CD4-positive, alpha-beta memory T cell (primary cell): Measurements from ENCODE around the gene RGSL1. TPM values are rescaled to one million over a fixed set of nuclear protein-coding genes. Genes with fewer than 3 reads are reported as not detected.

Experiments
- CTCF ChIA-PET: fragments of 350-600 bp; sonication (Branson Sonifier 250); formaldehyde crosslinking; loops from one replicate; lab custom pipeline; 2021; ENCODE audit warnings: inconsistent platforms; ENCODE audit not compliant: partially characterized antibody; lab: Charles Lee
- POLR2A ChIA-PET: fragments of 350-600 bp; sonication (Branson Sonifier 250); formaldehyde crosslinking; loops from one replicate; lab custom pipeline; 2021; ENCODE audit not compliant: partially characterized antibody; lab: Charles Lee
- DNase-seq, 5 donors: peaks; one replicate each; pipeline versions ENCODE4 v3.0.0 to v3.0.0-alpha.2; 2020 to 2022; ENCODE audit warnings: mixed read lengths in 1 of 5
- H3K27ac ChIP-seq: one replicate; pipeline ENCODE4 v1.7.0; 2013; ENCODE audit warnings: low read depth, low read length
- H3K27me3 ChIP-seq: 2 replicates; pipeline ENCODE4 v1.7.0; 2013; ENCODE audit warnings: mild to moderate bottlenecking, low read length, moderate library complexity; ENCODE audit not compliant: insufficient read depth
- H3K36me3 ChIP-seq: 2 replicates; pipeline ENCODE4 v1.7.0; 2013; ENCODE audit warnings: mild to moderate bottlenecking, low read length, moderate library complexity; ENCODE audit not compliant: insufficient read depth
- H3K4me1 ChIP-seq: 2 replicates; pipeline ENCODE4 v1.7.0; 2013; ENCODE audit warnings: mild to moderate bottlenecking, low read length, moderate library complexity; ENCODE audit not compliant: insufficient read depth
- H3K4me3 ChIP-seq, 2 donors: one replicate each; pipeline ENCODE4 v1.7.0; 2013; ENCODE audit warnings: low read length in 2 of 2, mild to moderate bottlenecking in 1 of 2
- H3K9me3 ChIP-seq, 2 donors: one replicate each; pipeline ENCODE4 v1.7.0; 2013; ENCODE audit warnings: low read length in 2 of 2, control low read depth in 1 of 2; ENCODE audit not compliant: control insufficient read depth in 1 of 2
- H3K27ac Mint-ChIP-seq, 7 donors: one replicate each; pipeline ENCODE4 v1.8.0; 2020 to 2021; ENCODE audit warnings: mixed read lengths in 7 of 7, mild to moderate bottlenecking in 6 of 7, inconsistent platforms in 3 of 7, moderate library complexity in 3 of 7
- H3K27me3 Mint-ChIP-seq, 2 donors: one replicate each; pipeline ENCODE4 v1.8.0; 2020 to 2021; ENCODE audit warnings: mixed read lengths in 2 of 2
- H3K36me3 Mint-ChIP-seq, 2 donors: one replicate each; pipeline ENCODE4 v1.8.0; 2020 to 2021; ENCODE audit warnings: mixed read lengths in 2 of 2, inconsistent platforms in 1 of 2, mild to moderate bottlenecking in 1 of 2
- H3K4me1 Mint-ChIP-seq, 4 donors: one replicate each; pipeline ENCODE4 v1.8.0; 2020 to 2021; ENCODE audit warnings: mixed read lengths in 4 of 4, mild to moderate bottlenecking in 1 of 4
- H3K4me3 Mint-ChIP-seq, 8 donors: one replicate each; pipeline ENCODE4 v1.8.0; 2020 to 2021; ENCODE audit warnings: mixed read lengths in 8 of 8, mild to moderate bottlenecking in 7 of 8, moderate library complexity in 6 of 8, inconsistent platforms in 3 of 8
- H3K9me3 Mint-ChIP-seq, 8 donors: one replicate each; pipeline ENCODE4 v1.8.0; 2020 to 2021; ENCODE audit warnings: mixed read lengths in 8 of 8, mild to moderate bottlenecking in 5 of 8, inconsistent platforms in 3 of 8, moderate library complexity in 1 of 8
- intact Hi-C: fragments of 100-400 bp; cut with micrococcal nuclease; formaldehyde crosslinking; loops from one replicate; pipeline ENCODE4 v1.15.1; 2023
- polyA plus RNA-seq, 2 donors: library from polyadenylated mRNA; unstranded; fragments of 300-500 nt; fragmentation: Illumina TruSeq; gene quantifications; one replicate each; pipeline ENCODE4 v1.2.3, GENCODE V29; 2021
- total RNA-seq, 2 experiments: library from RNA; stranded (reverse); gene quantifications; one replicate each; pipeline ENCODE4 v1.2.3, GENCODE V29; 2021

Gene RGSL1
- total and polyA plus RNA-seq, 4 experiments from 2014 or later = 0.07 TPM; not detected in 3

DNA sequence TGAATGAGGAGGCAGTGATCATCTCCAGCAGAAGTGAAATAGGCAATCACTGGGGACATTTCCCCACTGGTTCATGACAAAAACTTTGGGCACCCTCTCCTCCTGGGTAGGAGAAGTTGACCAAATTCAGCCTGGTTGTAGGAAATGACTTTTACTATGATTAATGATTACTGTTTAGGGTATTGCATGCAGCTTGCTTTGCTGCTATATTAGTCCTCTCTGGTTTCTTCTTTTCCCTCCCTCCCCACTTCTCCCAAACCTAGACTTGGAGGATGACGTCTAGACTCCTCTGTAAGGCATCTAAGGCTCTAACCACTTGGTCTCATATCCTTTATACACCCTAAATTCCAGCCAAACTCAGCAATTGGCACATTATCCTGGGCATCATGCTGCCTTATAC is 157.6 kb downstream of the RGSL1 start:
- intact Hi-C loops = loop anchor here (10.0 kb wide), 2 partner anchors 213 to 1027 kb away; partner anchors contain the start of genes ARPC5 and GLUL
- DNase-seq = no peak

DNA sequence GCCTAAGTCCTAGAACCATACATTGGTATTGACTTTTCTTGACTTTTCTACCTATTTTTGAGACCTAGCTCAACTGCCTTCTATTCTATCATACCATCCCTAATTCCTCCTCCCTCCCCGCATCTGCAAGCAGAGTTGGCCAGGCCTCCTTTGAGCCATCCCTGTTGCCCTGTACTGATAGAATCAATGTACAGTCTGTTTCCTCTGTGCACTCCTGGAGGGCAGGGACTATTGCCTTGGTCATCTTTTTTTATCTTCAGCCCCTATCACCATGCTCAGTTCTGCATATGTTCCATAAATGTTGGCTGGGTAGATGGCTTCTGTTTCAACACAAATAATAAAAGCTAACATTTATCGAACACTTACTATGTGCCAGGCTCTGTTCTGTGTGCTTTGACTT is 158.3 kb downstream of the RGSL1 start:
- peaks cover 0 to 5% of the 10 kb centered on the region in 2 donors for H3K27me3 Mint-ChIP-seq
- DNase-seq = no peak
- Histone ChIP-seq H3K36me3 (no peaks in the 10 kb centered on the region), H3K4me1 (peaks cover 17% of the 10 kb centered on the region), H3K4me3 (no peak overlapping the region), H3K9me3 (no peaks in the 10 kb centered on the region), H3K27ac (no peak overlapping the region), H3K27me3 (no peaks in the 10 kb centered on the region)
- H3K4me1 Mint-ChIP-seq = peaks cover 0 to 17% (median 10%) of the 10 kb centered on the region in 4 donors
- H3K4me3 Mint-ChIP-seq = no peak overlapping the region
- no peaks in the 10 kb centered on the region for H3K9me3 Mint-ChIP-seq
- intact Hi-C loops = loop anchor here (10.0 kb wide), 2 partner anchors 213 to 1027 kb away; partner anchors contain the start of genes ARPC5 and GLUL
- H3K27ac Mint-ChIP-seq = no peak overlapping the region
- ChIA-PET POLR2A (no interaction called here), CTCF (interaction anchor here (0.6 to 16.0 kb wide), 6 partner anchors 9 to 1241 kb away, joined by 3 to 707 read pairs (median 7); partner anchors contain the start of gene NPL)
- peaks cover 0 to under 1% of the 10 kb centered on the region in 2 donors for H3K36me3 Mint-ChIP-seq

More for the DNA sequence above, 157.6 kb downstream of the RGSL1 start:
- H3K4me1 ChIP-seq = peaks cover 24% of the 10 kb centered on the region
- CTCF ChIA-PET = interaction anchor here (0.9 to 16.0 kb wide), 7 partner anchors 9 to 179 kb away, joined by 3 to 707 read pairs (median 3); partner anchors contain the start of genes NPL and RNASEL
- no peak overlapping the region for H3K27ac ChIP-seq
- H3K27ac Mint-ChIP-seq = no peak overlapping the region
- no peak overlapping the region for H3K4me3 Mint-ChIP-seq
- H3K4me3 ChIP-seq = no peak overlapping the region
- no peaks in the 10 kb centered on the region for H3K9me3 ChIP-seq
- peaks cover 0 to 3% of the 10 kb centered on the region in 2 donors for H3K36me3 Mint-ChIP-seq
- H3K4me1 Mint-ChIP-seq = peaks cover 0 to 20% (median 12%) of the 10 kb centered on the region in 4 donors
- POLR2A ChIA-PET = interaction anchor here (1.8 to 5.4 kb wide), 2 partner anchors 7 to 19 kb away, joined by 12 to 77 read pairs; partner anchors contain the start of gene RNASEL
- H3K9me3 Mint-ChIP-seq = no peaks in the 10 kb centered on the region
- H3K27me3 Mint-ChIP-seq = peaks cover 0 to under 1% of the 10 kb centered on the region in 2 donors
- H3K36me3 ChIP-seq = no peaks in the 10 kb centered on the region
- H3K27me3 ChIP-seq = no peaks in the 10 kb centered on the region

DNA sequence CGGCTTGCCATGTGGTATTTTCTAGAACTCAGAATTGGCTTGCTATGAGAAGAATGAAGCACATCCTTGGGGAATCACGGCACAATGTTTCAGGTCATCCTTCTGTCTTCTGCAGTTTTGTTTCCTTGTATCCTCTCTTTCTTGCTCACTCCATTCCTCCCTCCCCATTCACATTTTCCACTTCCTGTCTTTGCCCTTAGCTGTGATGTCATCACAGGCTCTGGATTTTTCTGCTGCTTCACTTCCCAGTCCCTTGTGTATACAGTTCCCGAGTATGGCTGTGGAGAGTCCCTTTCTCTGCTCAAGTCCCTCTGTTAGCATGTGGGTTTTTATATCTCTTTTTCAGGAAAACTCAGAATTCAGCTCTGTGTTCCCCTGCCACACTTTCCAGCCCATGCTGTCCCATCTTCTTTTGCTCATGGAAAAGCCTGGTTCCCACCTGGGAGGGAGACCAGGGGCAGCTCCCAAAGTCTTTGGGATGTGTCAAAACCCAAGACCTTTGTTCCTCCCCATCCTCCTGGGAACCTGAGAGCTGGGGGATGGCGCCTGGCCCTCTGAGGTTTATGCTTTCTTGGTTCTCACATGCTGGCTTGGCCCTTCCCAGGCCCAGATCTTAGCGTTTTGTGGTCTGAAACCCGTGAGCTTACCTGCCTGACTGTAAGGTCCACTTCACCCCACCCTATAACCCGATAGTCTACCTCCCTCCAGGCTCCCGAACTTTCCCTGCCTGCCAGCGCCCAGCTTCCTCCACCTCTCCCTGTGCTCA is 159.1 kb downstream of the RGSL1 start:
- H3K27me3 Mint-ChIP-seq = peaks cover 2 to 11% of the 10 kb centered on the region in 2 donors
- intact Hi-C loops = loop anchor here (10.0 kb wide), 2 partner anchors 214 to 1026 kb away; partner anchors contain the start of genes ARPC5 and GLUL
- Histone ChIP-seq H3K4me3 (no peak overlapping the region), H3K27me3 (no peaks in the 10 kb centered on the region), H3K27ac (no peak overlapping the region), H3K36me3 (no peaks in the 10 kb centered on the region), H3K9me3 (no peaks in the 10 kb centered on the region), H3K4me1 (peaks cover 11% of the 10 kb centered on the region)
- ChIA-PET POLR2A (no interaction called here), CTCF (interaction anchor here (1.4 to 16.0 kb wide), 4 partner anchors 10 to 177 kb away, joined by 3 to 707 read pairs (median 32); partner anchors contain the start of gene NPL)
- no peak overlapping the region for H3K4me3 Mint-ChIP-seq
- DNase-seq = no peak
- H3K9me3 Mint-ChIP-seq = no peaks in the 10 kb centered on the region
- no peaks in the 10 kb centered on the region for H3K36me3 Mint-ChIP-seq
- no peak overlapping the region for H3K27ac Mint-ChIP-seq
- peaks cover 5 to 13% (median 10%) of the 10 kb centered on the region in 4 donors for H3K4me1 Mint-ChIP-seq

Other genes starting within 250 kb of the RGSL1 start
- 10 to 100 TPM; 78.5 to 96.0 TPM for gene GLUL, start 58.4 kb upstream of the RGSL1 start, total RNA-seq
- 10 to 100 TPM; 84.0 to 95.0 TPM for gene GLUL, start 58.4 kb upstream of the RGSL1 start, polyA plus RNA-seq
- not detected for gene TEDDM1, start 49.5 kb upstream of the RGSL1 start, total RNA-seq
- gene TEDDM1, start 49.5 kb upstream of the RGSL1 start, polyA plus RNA-seq = not detected
- gene RNASEL, start 139.1 kb downstream of the RGSL1 start, total RNA-seq = 10 to 100 TPM; 33.9 to 35.4 TPM
- gene RNASEL, start 139.1 kb downstream of the RGSL1 start, polyA plus RNA-seq = 10 to 100 TPM in 1 of 2 donors, 1 to 10 TPM in 1; 4.5 to 11.6 TPM
- 1 to 10 TPM; 1.3 to 1.4 TPM for gene RGS16, start 154.2 kb downstream of the RGSL1 start, total RNA-seq
- gene RGS16, start 154.2 kb downstream of the RGSL1 start, polyA plus RNA-seq = 1 to 10 TPM; 2.8 to 3.7 TPM
- not detected for gene RGS8, start 234.4 kb downstream of the RGSL1 start, total RNA-seq
- not detected for gene RGS8, start 234.4 kb downstream of the RGSL1 start, polyA plus RNA-seq